Measurements from ENCODE around the gene INPP5B. TPM values are rescaled to one million over a fixed set of nuclear protein-coding genes. Genes with fewer than 3 reads are reported as not detected.

The INPP5B gene
- 100 to 1,000 TPM in 1 of 6 donors, 10 to 100 TPM in 5; 25.8 to 201 (median 44.1) TPM for total RNA-seq

GRCh38 chr1:37946703-37947360 lies at the start of gene INPP5B:
Gene INPP5B (minus strand): TSS chr1:37947053. CDS start chr1:37946308, 745 bp downstream.
- no peaks in the 10 kb centered on the region for H3K9me3 ChIP-seq
- TF ChIP-seq POLR2AphosphoS5 (IDR thresholded peaks at IDR 0.05) (peak; percentile 85 to 89), CTCF (IDR thresholded peaks at IDR 0.05) (peak in 4 of 6 experiments; percentile 18 to 50 (median 36)), POLR2A (IDR thresholded peaks at IDR 0.05) (peak in 1 of 4 donors; percentile 68), EP300 (IDR thresholded peaks at IDR 0.05) (no peak)
- H3K27ac ChIP-seq, result peak within 1 kb of the TSS; percentile 80 to 93 (median 88)
- ATAC-seq (ENCODE audit: low FRiP score in 2 of 2), result peak; percentile 90 to 97
- 3 to 4% methylated on average over 8 to 11 of the region's 11 CpGs for WGBS, 2 donors
- DNase-seq, result peak; percentile 84 to 91
- no peaks in the 10 kb centered on the region for H3K27me3 ChIP-seq
- H3K4me1 ChIP-seq, result peaks cover 18 to 26% (median 21%) of the 10 kb centered on the region in 4 donors
- peaks cover 0 to 29% (median 12%) of the 10 kb centered on the region in 4 donors for H3K36me3 ChIP-seq
- H3K4me3 ChIP-seq, result peak within 1 kb of the TSS; percentile 49 to 72 (median 64)

GRCh38 chr1:37995751-37996345 lies 49.0 kb upstream of the INPP5B start:
- Histone ChIP-seq H3K27ac (peak overlapping the region; percentile 60 to 90 (median 86)), H3K27me3 (no peaks in the 10 kb centered on the region), H3K36me3 (peaks cover 0 to 21% (median 7%) of the 10 kb centered on the region in 4 donors), H3K9me3 (no peaks in the 10 kb centered on the region), H3K4me1 (peaks cover 36 to 61% (median 55%) of the 10 kb centered on the region in 4 donors), H3K4me3 (peak overlapping the region; percentile 29 to 66 (median 52))
- ATAC-seq (ENCODE audit: low FRiP score in 2 of 2) (peak; percentile 86 to 89), DNase-seq (peak; percentile 71 to 91)
- TF ChIP-seq EP300 (IDR thresholded peaks at IDR 0.05) (peak in 3 of 4 donors; percentile 62 to 82 (median 63)), POLR2AphosphoS5 (IDR thresholded peaks at IDR 0.05) (peak in 1 of 2 donors; percentile 95), POLR2A (IDR thresholded peaks at IDR 0.05) (peak in 1 of 4 donors; percentile 65), CTCF (IDR thresholded peaks at IDR 0.05) (peak in 2 of 6 experiments; percentile 5 to 13)
- 7 to 29% methylated on average over 27 to 46 of the region's 46 CpGs for WGBS, 2 donors

- ATAC-seq (ENCODE audit: low FRiP score in 2 of 2) (no peak), DNase-seq (no peak)
- Histone ChIP-seq H3K36me3 (peaks cover 0 to 21% (median 7%) of the 10 kb centered on the region in 4 donors), H3K9me3 (no peaks in the 10 kb centered on the region), H3K4me1 (peaks cover 30 to 59% (median 47%) of the 10 kb centered on the region in 4 donors), H3K27me3 (no peaks in the 10 kb centered on the region), H3K4me3 (peak overlapping the region in 3 of 4 donors; percentile 47 to 66 (median 57)), H3K27ac (peak overlapping the region in 3 of 4 donors; percentile 82 to 90 (median 90))
- WGBS, 2 donors, result 54 to 60% methylated on average over 11 of the region's 11 CpGs
- TF ChIP-seq CTCF (IDR thresholded peaks at IDR 0.05), result no peak
- TF ChIP-seq EP300 (IDR thresholded peaks at IDR 0.05), result no peak
- no peak for TF ChIP-seq POLR2AphosphoS5 (IDR thresholded peaks at IDR 0.05)
- TF ChIP-seq POLR2A (IDR thresholded peaks at IDR 0.05), result no peak
Observed at GRCh38 chr1:37994886-37995566, 48.2 kb upstream of the INPP5B start.

DNA sequence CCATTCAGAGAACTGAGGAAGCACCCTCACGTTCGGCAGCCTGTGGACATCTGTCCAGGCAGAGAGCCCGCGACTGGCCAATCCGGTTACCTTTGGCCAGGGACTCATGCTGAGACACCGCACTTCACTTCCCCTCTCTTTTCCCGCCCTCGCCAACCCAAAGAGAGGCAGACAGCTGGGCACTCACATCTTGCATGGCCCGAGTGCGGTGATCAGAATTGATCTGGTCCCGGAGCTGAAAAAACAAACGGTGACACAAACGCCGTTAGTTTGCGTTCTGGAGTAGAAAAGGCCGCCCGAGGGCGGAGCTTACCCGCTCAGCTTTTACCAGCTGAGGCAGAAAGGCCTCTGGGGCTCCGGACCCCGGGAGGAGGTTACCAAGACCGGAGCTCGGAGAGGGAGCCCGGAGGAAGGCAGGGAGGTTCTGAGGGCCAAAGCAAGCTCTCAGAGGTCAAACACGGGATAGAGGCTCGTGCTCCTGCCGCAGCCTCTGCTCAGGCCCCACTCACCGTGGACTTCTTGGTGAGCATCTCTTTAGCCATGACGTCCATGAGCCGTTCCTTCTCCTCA lies 42.6 kb upstream of the INPP5B start:
- Histone ChIP-seq H3K9me3 (no peaks in the 10 kb centered on the region), H3K27ac (peak overlapping the region; percentile 69 to 85 (median 79)), H3K4me3 (peak overlapping the region; percentile 81 to 97 (median 92)), H3K36me3 (peaks cover 23 to 33% (median 26%) of the 10 kb centered on the region in 4 donors), H3K27me3 (no peaks in the 10 kb centered on the region), H3K4me1 (peaks cover 12 to 24% (median 15%) of the 10 kb centered on the region in 4 donors)
- DNase-seq (peak in 1 of 2 donors; percentile 74), ATAC-seq (ENCODE audit: low FRiP score in 2 of 2) (peak; percentile 65 to 76)
- 0% methylated on average over 24 to 30 of the region's 30 CpGs for WGBS, 2 donors
- TF ChIP-seq POLR2AphosphoS5 (IDR thresholded peaks at IDR 0.05) (no peak), POLR2A (IDR thresholded peaks at IDR 0.05) (no peak), CTCF (IDR thresholded peaks at IDR 0.05) (no peak), EP300 (IDR thresholded peaks at IDR 0.05) (no peak)

Measured in upper lobe of left lung (tissue), 6 donors.